Adrenal gland (tissue), 19 donors: ENCODE results near the gene TBX4. TPM values are rescaled to one million over a fixed set of nuclear protein-coding genes. Genes with fewer than 3 reads are reported as not detected.
A peak's percentile ranks its signal among the peaks of the same experiment; 100 is the strongest.

ENCODE experiments used
- DNase-seq, 7 donors: peaks; one replicate each; pipeline ENCODE4 v3.0.0-alpha.2; 2019 to 2020
- H3K27ac ChIP-seq, 5 donors: fragments of 200-600 bp; sonication (generic) in 4 of 5; 1 replicate in 3 of 5; 2 replicates in 2 of 5; pipeline versions ENCODE4 v1.5.1 to v1.8.0; 2016 to 2020; ENCODE audit warnings: mild to moderate bottlenecking in 1 of 5
- H3K27me3 ChIP-seq: fragments of 200-600 bp; 2 replicates; pipeline ENCODE4 v1.8.0; 2021
- H3K36me3 ChIP-seq, 2 donors: fragments of 200-600 bp; replicated peaks in 1 of 2; 1 replicate in 1 of 2; 2 replicates in 1 of 2; pipeline versions ENCODE4 v1.5.1 to v1.8.0; 2018 to 2022
- H3K4me1 ChIP-seq, 2 donors: fragments of 200-600 bp; replicated peaks in 1 of 2; 1 replicate in 1 of 2; 2 replicates in 1 of 2; pipeline versions ENCODE4 v1.5.1 to v1.8.0; 2018 to 2021
- H3K4me3 ChIP-seq, 4 donors: fragments of 200-600 bp; sonication (generic) in 3 of 4; one replicate each; pipeline ENCODE4 v1.5.1; 2016 to 2018
- H3K9me3 ChIP-seq, 3 donors: fragments of 200-600 bp; sonication (generic) in 1 of 3; replicated peaks in 1 of 3; 1 replicate in 2 of 3; 2 replicates in 1 of 3; pipeline versions ENCODE4 v1.5.1 to v1.8.0; 2016 to 2021
- CTCF ChIP-seq, 6 experiments: fragments of 450-650 bp in 4 of 6; fragments of 200-600 bp in 2 of 6; sonication (generic) in 1 of 6; IDR thresholded peaks; 1 replicate in 5 of 6; 2 replicates in 1 of 6; pipeline versions ENCODE4 v1.5.1 to v1.8.0; 2016 to 2021; ENCODE audit warnings: antibody characterized with exemption in 6 of 6, mild to moderate bottlenecking in 2 of 6, moderate library complexity in 1 of 6
- POLR2A ChIP-seq, 2 donors: fragments of 450-650 bp; IDR thresholded peaks; one replicate each; pipeline ENCODE4 v1.6.1; 2017; ENCODE audit warnings: antibody characterized with exemption in 2 of 2, mild to moderate bottlenecking in 2 of 2, moderate library complexity in 1 of 2
- WGBS, 4 donors: extraction: QIAGEN DNeasy Blood & Tissue Kit in 2 of 4; methylation state at CpG; one replicate each; pipeline versions ENCODE4 v1.1.5 to v1.1.7; 2013 to 2017; 5-methylcytosine and 5-hydroxymethylcytosine counted together
- intact Hi-C, 2 donors: fragments of 100-400 bp; cut with DNase I; formaldehyde crosslinking; loops; one replicate each; pipeline versions ENCODE4 v1.14.1 to v1.15.0; 2022 to 2023
- long read RNA-seq, 10 donors: library from polyadenylated mRNA in 3 of 10; unstranded in 2 of 10; stranded (forward) in 1 of 10; transcript quantifications; one replicate each; pipeline ENCODE4 v2.0.0 and lab custom pipeline, GENCODE V29; 2021 to 2026
- polyA plus RNA-seq, 3 donors: library from polyadenylated mRNA; stranded (reverse); fragments of 200-250 nt in 2 of 3; fragments of 350-450 nt in 1 of 3; fragmentation: Illumina TruSeq in 1 of 3; extraction: RNeasy Lipid Tissue Mini Kit (QIAGEN cat#74804) in 1 of 3; gene quantifications; one replicate each; pipeline ENCODE4 v1.2.3, GENCODE V29; 2013 to 2014
- total RNA-seq, 9 donors: library from RNA; depleted of rRNA in 4 of 9; stranded (reverse); fragments of >200 nt in 4 of 9; fragments of 120-200 nt in 1 of 9; fragmentation: NEBNext Ultra II Directional in 1 of 9; extraction: Animal tissue kit (Norgen Biotek cat#: 25700) in 1 of 9; gene quantifications; one replicate each; pipeline versions ENCODE4 v1.1.0 to v1.2.4, GENCODE V29; 2013 to 2023
- donor health status: healthy with polysubstance abuse.
- donor health status: Bipolar disorder and iron deficiency.
- donor health status: DM: yes; HTN: yes; CAD: no.
- donor health status: DM: no; HTN: no; CAD: no.
- donor health status: DM: no; HTN: no; CAD: no.
- donor health status: DM: yes; HTN: yes; CAD: no.

Gene TBX4
- total RNA-seq: under 1 TPM in 3 of 9 donors, not detected in 6; 0.14 to 0.54 (median 0.29) TPM
- polyA plus RNA-seq: under 1 TPM in 1 of 3 donors, not detected in 2; 0.03 TPM
- long read RNA-seq, donor 1, partial matches to known transcripts: 0 of 1 reads
- long read RNA-seq, donor 1, other reads (novel, unspliced or antisense): 0 of 1 reads
- long read RNA-seq, donor 2: 0 reads
- long read RNA-seq, donor 3: 0 reads
- long read RNA-seq, donor 4: 0 reads
- long read RNA-seq, donor 5, partial matches to known transcripts: 0 of 2 reads
- long read RNA-seq, donor 5, other reads (novel, unspliced or antisense): 1 of 2 reads
- long read RNA-seq, donor 6: 0 reads
- long read RNA-seq, donor 7: 0 reads
- long read RNA-seq, donor 8, partial matches to known transcripts: 0 of 1 reads
- long read RNA-seq, donor 8, other reads (novel, unspliced or antisense): 0 of 1 reads
- long read RNA-seq, donor 9: 0 reads
- long read RNA-seq, donor 10: 0 reads

GRCh38 chr17:61452301-61453290, at the start of gene TBX4:
TSS of gene TBX4 (plus strand) at chr17:61452422. CDS start at chr17:61456491, 4,069 bp downstream.
- intact Hi-C loops: no loop called here
- H3K4me3 ChIP-seq: peak within 1 kb of the TSS in 1 of 4 donors; percentile 45
- no peak for TF ChIP-seq CTCF (IDR thresholded peaks at IDR 0.05)
- TF ChIP-seq POLR2A (IDR thresholded peaks at IDR 0.05): no peak
- no peak within 1 kb of the TSS for H3K27ac ChIP-seq
- 13 to 25% (median 17%) methylated on average over 28 to 59 of the region's 59 CpGs for whole genome bisulfite sequencing, 4 donors
- H3K4me1 ChIP-seq: peaks cover 10 to 12% of the 10 kb centered on the region in 2 donors
- peaks cover 72% of the 10 kb centered on the region for H3K27me3 ChIP-seq
- H3K9me3 ChIP-seq: no peaks in the 10 kb centered on the region
- peak in 1 of 7 donors; percentile 21 for DNase-seq
- no peaks in the 10 kb centered on the region for H3K36me3 ChIP-seq

- Histone ChIP-seq H3K36me3 (peaks cover 0 to 6% of the 10 kb centered on the region in 2 donors), H3K9me3 (no peaks in the 10 kb centered on the region), H3K4me3 (peak overlapping the region in 1 of 4 donors; percentile 36), H3K27ac (peak overlapping the region in 2 of 5 donors; percentile 74 to 81), H3K27me3 (peaks cover 42% of the 10 kb centered on the region), H3K4me1 (peaks cover 17 to 33% of the 10 kb centered on the region in 2 donors)
- 35 to 50% (median 41%) methylated on average over 23 to 55 of the region's 55 CpGs for WGBS, 4 donors
- no peak for DNase-seq
- TF ChIP-seq CTCF (IDR thresholded peaks at IDR 0.05) (no peak), POLR2A (IDR thresholded peaks at IDR 0.05) (no peak)
- intact Hi-C loops: no loop called here
Observed at GRCh38 chr17:61402978-61403800, 49.0 kb upstream of the TBX4 start.

- DNase-seq: peak in 1 of 7 donors; percentile 10
Observed at GRCh38 chr17:61403801-61404662, 48.2 kb upstream of the TBX4 start.

More at GRCh38 chr17:61403801-61404662, 48.2 kb upstream of the TBX4 start:
- Histone ChIP-seq H3K27ac (peak overlapping the region in 2 of 5 donors; percentile 74 to 81), H3K27me3 (peaks cover 42% of the 10 kb centered on the region), H3K9me3 (no peaks in the 10 kb centered on the region), H3K4me1 (peaks cover 12 to 37% of the 10 kb centered on the region in 2 donors), H3K4me3 (peak overlapping the region in 1 of 4 donors; percentile 36), H3K36me3 (peaks cover 0 to 8% of the 10 kb centered on the region in 2 donors)
- no peak for TF ChIP-seq POLR2A (IDR thresholded peaks at IDR 0.05)
- TF ChIP-seq CTCF (IDR thresholded peaks at IDR 0.05): no peak
- intact Hi-C loops: no loop called here
- WGBS, 4 donors: 33 to 63% (median 50%) methylated on average over 19 to 66 of the region's 66 CpGs
